HEK293 (cell line): ENCODE data around the gene LDLRAD4.

Experiments
- CTCF ChIA-PET: fragments of 350-600 bp; formaldehyde crosslinking; extraction: SDS; loops from one replicate; lab custom pipeline; 2021; ENCODE audit warnings: antibody characterized with exemption; lab: Yijun Ruan, JAX
- POLR2A ChIA-PET: fragments of 300-600 bp; formaldehyde crosslinking; extraction: SDS; loops from one replicate; lab custom pipeline; 2020; ENCODE audit warnings: antibody characterized with exemption, inconsistent platforms; lab: Yijun Ruan, JAX
- H3K27ac ChIP-seq: fragments of 200-500 bp; sonication (Bioruptor generic); 2 replicates; pipeline ENCODE4 v1.5.1; 2014; ENCODE audit warnings: low read depth, low read length, control low read depth, inconsistent platforms; ENCODE audit errors: extremely low read depth
- H3K36me3 ChIP-seq, 2 experiments: fragments of 200-500 bp in 1 of 2; sonication (Bioruptor generic) in 1 of 2; 1 replicate in 1 of 2; 2 replicates in 1 of 2; pipeline ENCODE4 v1.5.1; 2014 to 2017; ENCODE audit warnings: inconsistent platforms in 2 of 2, low read length in 2 of 2; ENCODE audit not compliant: control insufficient read depth in 2 of 2, insufficient read depth in 1 of 2
- H3K4me1 ChIP-seq: fragments of 200-500 bp; sonication (Bioruptor generic); 2 replicates; pipeline ENCODE4 v1.5.1; 2014; ENCODE audit warnings: mild to moderate bottlenecking, low read length, inconsistent platforms; ENCODE audit not compliant: control insufficient read depth, insufficient read depth
- H3K4me3 ChIP-seq: 2 replicates; pipeline ENCODE4 v1.5.1; 2011; ENCODE audit warnings: low read depth, mild to moderate bottlenecking, control low read depth, low read length, moderate library complexity
- H3K9me3 ChIP-seq: fragments of 200-500 bp; sonication (Bioruptor generic); 2 replicates; pipeline ENCODE4 v1.5.1; 2014; ENCODE audit warnings: low read depth, low read length, inconsistent platforms; ENCODE audit not compliant: control insufficient read depth, insufficient read depth
- HOXA7 ChIP-seq: sonication (generic); formaldehyde crosslinking; IDR thresholded peaks from 2 replicates; pipeline ENCODE4 v1.8.1; 2022; ENCODE audit warnings: missing genetic modification reagents, borderline replicate concordance
- KLF16 ChIP-seq: fragments of 450-650 bp; formaldehyde crosslinking; IDR thresholded peaks from 2 replicates; pipeline ENCODE4 v1.5.1; 2017; ENCODE audit warnings: missing biosample characterization, missing genetic modification characterization
- WT1 ChIP-seq: fragments of 450-650 bp; formaldehyde crosslinking; IDR thresholded peaks from 2 replicates; pipeline ENCODE4 v1.5.1; 2016; ENCODE audit warnings: missing biosample characterization, missing genetic modification characterization
- YY2 ChIP-seq: fragments of 450-650 bp; formaldehyde crosslinking; IDR thresholded peaks from 2 replicates; pipeline ENCODE4 v1.5.1; 2016; ENCODE audit warnings: missing biosample characterization, missing genetic modification characterization
- ZNF112 ChIP-seq: fragments of 450-650 bp; formaldehyde crosslinking; IDR thresholded peaks from 2 replicates; pipeline ENCODE4 v1.5.0; 2017; ENCODE audit warnings: missing biosample characterization, missing genetic modification characterization
- ZNF221 ChIP-seq: fragments of 450-650 bp; formaldehyde crosslinking; IDR thresholded peaks from 2 replicates; pipeline ENCODE4 v1.5.1; 2017; ENCODE audit warnings: missing biosample characterization, missing genetic modification characterization, borderline replicate concordance
- ZNF23 ChIP-seq: fragments of 450-650 bp; formaldehyde crosslinking; IDR thresholded peaks from 2 replicates; pipeline ENCODE4 v1.5.1; 2016; ENCODE audit warnings: missing biosample characterization, missing genetic modification characterization, borderline replicate concordance
- ZNF341 ChIP-seq: fragments of 450-650 bp; formaldehyde crosslinking; IDR thresholded peaks from 2 replicates; pipeline ENCODE4; 2016; ENCODE audit warnings: low read depth, missing biosample characterization, missing genetic modification characterization
- ZNF366 ChIP-seq: fragments of 450-650 bp; formaldehyde crosslinking; conservative IDR thresholded peaks from 2 replicates; pipeline ENCODE4 v1.5.1; 2016; ENCODE audit warnings: missing biosample characterization, missing genetic modification characterization
- ZNF433 ChIP-seq: fragments of 450-650 bp; formaldehyde crosslinking; IDR thresholded peaks from 2 replicates; pipeline ENCODE4 v1.5.1; 2016; ENCODE audit warnings: missing biosample characterization, missing genetic modification characterization, low read depth
- ZNF48 ChIP-seq: fragments of 450-650 bp; formaldehyde crosslinking; IDR thresholded peaks from 2 replicates; pipeline ENCODE4 v1.5.1; 2016; ENCODE audit warnings: missing biosample characterization, missing genetic modification characterization
- ZNF521 ChIP-seq: fragments of 450-650 bp; formaldehyde crosslinking; IDR thresholded peaks from 2 replicates; pipeline ENCODE4 v1.5.1; 2017; ENCODE audit warnings: missing biosample characterization, mild to moderate bottlenecking, missing genetic modification characterization
- ZNF560 ChIP-seq: fragments of 450-650 bp; formaldehyde crosslinking; IDR thresholded peaks from 2 replicates; pipeline ENCODE4 v1.5.1; 2017; ENCODE audit warnings: missing biosample characterization, missing genetic modification characterization, borderline replicate concordance
- ZNF596 ChIP-seq: fragments of 450-650 bp; IDR thresholded peaks from 2 replicates; pipeline ENCODE4 v1.5.0; 2018; ENCODE audit warnings: missing biosample characterization, mild to moderate bottlenecking, missing genetic modification characterization, moderate library complexity
- ZNF610 ChIP-seq: fragments of 450-650 bp; formaldehyde crosslinking; IDR thresholded peaks from 2 replicates; pipeline ENCODE4 v1.5.1; 2016; ENCODE audit warnings: missing biosample characterization, missing genetic modification characterization, borderline replicate concordance
- ZNF701 ChIP-seq: fragments of 450-650 bp; formaldehyde crosslinking; IDR thresholded peaks from 2 replicates; pipeline ENCODE4 v1.5.1; 2016; ENCODE audit warnings: missing biosample characterization, missing genetic modification characterization
- ZNF776 ChIP-seq: fragments of 450-650 bp; formaldehyde crosslinking; IDR thresholded peaks from 2 replicates; pipeline ENCODE4 v1.5.0; 2017; ENCODE audit warnings: missing biosample characterization, missing genetic modification characterization, borderline replicate concordance
- ZSCAN16 ChIP-seq: fragments of 450-650 bp; formaldehyde crosslinking; IDR thresholded peaks from 2 replicates; pipeline ENCODE4 v1.5.1; 2016; ENCODE audit warnings: missing biosample characterization, missing genetic modification characterization
- TF ChIP-seq, protein P1 (sequence below): fragments of 450-650 bp; formaldehyde crosslinking; IDR thresholded peaks from 2 replicates; pipeline ENCODE4 v1.5.1; 2016; ENCODE audit warnings: missing biosample characterization, missing genetic modification characterization, borderline replicate concordance
- TF ChIP-seq, protein P2 (sequence below): fragments of 450-650 bp; formaldehyde crosslinking; IDR thresholded peaks from 2 replicates; pipeline ENCODE4 v1.5.1; 2017; ENCODE audit warnings: missing biosample characterization, missing genetic modification characterization

Gene LDLRAD4

DNA sequence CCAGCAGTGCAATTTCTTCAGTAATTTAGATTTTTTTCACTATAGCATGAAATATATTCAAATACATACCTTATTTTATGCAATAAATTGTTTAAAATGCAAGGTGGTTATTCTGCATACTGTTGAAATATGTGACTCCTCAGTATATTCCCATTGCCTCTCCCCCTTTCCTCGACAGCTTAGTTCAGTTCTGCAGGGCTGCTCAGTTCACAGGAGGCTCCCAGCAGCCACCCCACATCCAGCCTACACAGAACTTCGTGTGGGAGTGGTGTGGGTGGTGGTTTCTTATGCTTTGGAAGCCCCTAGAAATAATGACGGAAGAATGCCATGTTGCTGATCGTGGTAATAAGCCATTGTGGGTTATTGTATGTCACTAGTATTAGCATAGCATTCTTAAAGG lies 428.1 kb downstream of the LDLRAD4 start:
- Histone ChIP-seq H3K9me3 (no peaks in the 10 kb centered on the region), H3K36me3 (no peaks in the 10 kb centered on the region), H3K4me3 (no peak overlapping the region), H3K27ac (no peak overlapping the region), H3K4me1 (no peaks in the 10 kb centered on the region; the same call in 1 of the 2 replicates)
- no peak for TF ChIP-seq KLF16 (tag by site-specific recombination)
- no peak for TF ChIP-seq ZNF776 (tag by site-specific recombination)
- no peak for TF ChIP-seq ZNF366 (tag by site-specific recombination)
- ChIA-PET CTCF (no interaction called here), POLR2A (no interaction called here)

DNA sequence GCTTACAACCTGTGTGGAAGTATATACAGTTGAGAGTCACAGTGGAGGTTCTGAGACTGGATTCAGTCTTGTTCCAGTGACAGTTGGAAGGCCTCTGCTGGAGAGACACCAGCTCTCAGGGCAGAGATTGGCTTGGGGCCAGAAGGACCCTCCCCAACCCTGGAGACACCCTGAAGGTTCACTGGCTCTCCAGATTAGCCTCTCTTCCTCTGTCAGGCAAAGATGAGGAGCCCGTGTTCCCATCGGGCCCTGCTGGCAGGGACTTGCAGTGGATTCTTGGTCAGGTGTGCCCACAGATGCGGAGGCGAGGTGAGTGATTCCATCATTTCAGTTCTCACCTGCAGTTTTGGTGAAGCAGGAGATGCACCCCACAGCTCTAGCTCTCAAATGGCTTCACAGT lies 429.2 kb downstream of the LDLRAD4 start:
- Histone ChIP-seq H3K4me3 (no peak overlapping the region), H3K4me1 (no peaks in the 10 kb centered on the region; the same call in 1 of the 2 replicates), H3K27ac (no peak overlapping the region), H3K9me3 (no peaks in the 10 kb centered on the region)
- TF ChIP-seq YY2 (tag by site-specific recombination) (no peak), ZNF23 (tag by site-specific recombination) (no peak), ZNF341 (tag by site-specific recombination) (no peak)
- TF ChIP-seq, all 188 proteins: peak for 0
- H3K36me3 ChIP-seq, result no peaks in the 10 kb centered on the region
- CTCF ChIA-PET, result no interaction called here
- POLR2A ChIA-PET, result no interaction called here

DNA sequence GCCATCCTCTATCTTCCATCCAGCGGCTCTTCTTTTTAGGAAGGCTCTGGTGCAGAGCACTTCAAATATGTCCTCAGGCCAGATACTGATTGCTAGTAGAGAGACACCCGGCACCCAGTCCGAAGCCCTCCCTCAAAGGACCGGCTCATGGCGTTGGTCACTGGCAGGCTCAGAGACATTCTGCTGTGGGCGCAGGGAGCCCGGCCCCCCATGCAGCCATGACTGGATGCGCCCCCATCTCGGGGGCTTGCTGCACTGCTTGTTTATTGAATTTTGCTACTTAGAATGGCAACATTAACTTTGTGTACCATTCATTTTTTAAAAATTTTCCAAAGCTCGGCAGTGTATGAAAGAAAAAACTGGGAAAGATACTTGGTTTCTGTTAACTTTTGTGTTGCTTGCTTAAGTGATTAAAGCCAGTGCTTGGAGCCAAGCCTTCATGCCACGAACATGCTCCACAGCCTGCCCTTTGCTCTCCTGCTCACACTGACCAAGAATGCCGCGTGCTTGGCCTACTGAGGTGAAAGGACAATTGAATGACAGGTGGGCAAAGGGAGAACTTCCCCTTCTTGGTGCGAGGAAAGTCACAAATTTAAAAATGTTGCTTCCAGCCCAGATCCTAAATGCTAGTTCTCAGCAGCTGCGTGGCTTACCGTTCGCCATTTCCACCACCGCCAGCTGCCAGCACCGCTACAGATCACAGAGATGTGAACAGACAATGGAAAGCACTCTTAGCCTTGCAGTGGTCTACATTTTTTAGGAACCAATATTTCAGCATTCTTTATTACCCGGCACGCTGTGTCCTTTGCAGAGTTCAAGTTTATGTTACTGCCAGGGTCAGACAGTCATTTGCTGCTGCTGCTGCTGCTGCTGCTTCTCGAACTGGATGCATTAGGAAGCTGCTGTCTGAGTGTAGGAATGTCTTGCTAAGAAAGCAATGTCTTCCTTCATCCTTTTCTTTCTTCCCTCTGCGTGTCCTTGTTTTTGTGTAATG lies 431.1 kb downstream of the LDLRAD4 start:
- no peaks in the 10 kb centered on the region; the same call in 1 of the 2 replicates for H3K4me1 ChIP-seq
- H3K27ac ChIP-seq, result no peak overlapping the region
- POLR2A ChIA-PET, result no interaction called here
- H3K36me3 ChIP-seq, result no peaks in the 10 kb centered on the region
- H3K9me3 ChIP-seq, result no peaks in the 10 kb centered on the region
- no peak for TF ChIP-seq ZNF48 (tag by site-specific recombination)
- TF ChIP-seq, protein P1, sequence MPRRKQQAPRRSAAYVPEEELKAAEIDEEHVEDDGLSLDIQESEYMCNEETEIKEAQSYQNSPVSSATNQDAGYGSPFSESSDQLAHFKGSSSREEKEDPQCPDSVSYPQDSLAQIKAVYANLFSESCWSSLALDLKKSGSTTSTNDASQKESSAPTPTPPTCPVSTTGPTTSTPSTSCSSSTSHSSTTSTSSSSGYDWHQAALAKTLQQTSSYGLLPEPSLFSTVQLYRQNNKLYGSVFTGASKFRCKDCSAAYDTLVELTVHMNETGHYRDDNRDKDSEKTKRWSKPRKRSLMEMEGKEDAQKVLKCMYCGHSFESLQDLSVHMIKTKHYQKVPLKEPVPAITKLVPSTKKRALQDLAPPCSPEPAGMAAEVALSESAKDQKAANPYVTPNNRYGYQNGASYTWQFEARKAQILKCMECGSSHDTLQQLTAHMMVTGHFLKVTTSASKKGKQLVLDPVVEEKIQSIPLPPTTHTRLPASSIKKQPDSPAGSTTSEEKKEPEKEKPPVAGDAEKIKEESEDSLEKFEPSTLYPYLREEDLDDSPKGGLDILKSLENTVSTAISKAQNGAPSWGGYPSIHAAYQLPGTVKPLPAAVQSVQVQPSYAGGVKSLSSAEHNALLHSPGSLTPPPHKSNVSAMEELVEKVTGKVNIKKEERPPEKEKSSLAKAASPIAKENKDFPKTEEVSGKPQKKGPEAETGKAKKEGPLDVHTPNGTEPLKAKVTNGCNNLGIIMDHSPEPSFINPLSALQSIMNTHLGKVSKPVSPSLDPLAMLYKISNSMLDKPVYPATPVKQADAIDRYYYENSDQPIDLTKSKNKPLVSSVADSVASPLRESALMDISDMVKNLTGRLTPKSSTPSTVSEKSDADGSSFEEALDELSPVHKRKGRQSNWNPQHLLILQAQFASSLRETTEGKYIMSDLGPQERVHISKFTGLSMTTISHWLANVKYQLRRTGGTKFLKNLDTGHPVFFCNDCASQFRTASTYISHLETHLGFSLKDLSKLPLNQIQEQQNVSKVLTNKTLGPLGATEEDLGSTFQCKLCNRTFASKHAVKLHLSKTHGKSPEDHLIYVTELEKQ, result no peak
- TF ChIP-seq ZNF221 (tag by site-specific recombination), result no peak
- no peak for TF ChIP-seq ZNF560
- TF ChIP-seq ZNF701 (tag by site-specific recombination), result no peak
- TF ChIP-seq ZSCAN16 (tag by site-specific recombination), result no peak
- TF ChIP-seq, protein P2, sequence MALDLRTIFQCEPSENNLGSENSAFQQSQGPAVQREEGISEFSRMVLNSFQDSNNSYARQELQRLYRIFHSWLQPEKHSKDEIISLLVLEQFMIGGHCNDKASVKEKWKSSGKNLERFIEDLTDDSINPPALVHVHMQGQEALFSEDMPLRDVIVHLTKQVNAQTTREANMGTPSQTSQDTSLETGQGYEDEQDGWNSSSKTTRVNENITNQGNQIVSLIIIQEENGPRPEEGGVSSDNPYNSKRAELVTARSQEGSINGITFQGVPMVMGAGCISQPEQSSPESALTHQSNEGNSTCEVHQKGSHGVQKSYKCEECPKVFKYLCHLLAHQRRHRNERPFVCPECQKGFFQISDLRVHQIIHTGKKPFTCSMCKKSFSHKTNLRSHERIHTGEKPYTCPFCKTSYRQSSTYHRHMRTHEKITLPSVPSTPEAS, result no peak
- no peak for TF ChIP-seq ZNF433 (tag by site-specific recombination)
- no peak for TF ChIP-seq ZNF596 (tag by site-specific recombination)
- no peak for TF ChIP-seq ZNF112 (tag by site-specific recombination)
- no peak for TF ChIP-seq ZNF521 (tag by site-specific recombination)
- TF ChIP-seq WT1, result no peak
- TF ChIP-seq HOXA7 (CRISPR knock-in tag), result no peak
- no peak for TF ChIP-seq ZNF610
- CTCF ChIA-PET, result interaction anchor here (0.6 kb wide), 1 partner anchor 105 kb away, joined by 3 read pairs; no protein-coding TSS in a partner anchor
- no peak overlapping the region for H3K4me3 ChIP-seq
